HG03469 (cell line): Measurements from ENCODE around the gene TMED4.

Experiments
- ATAC-seq: cut with Tn5 transposase; IDR thresholded peaks from one replicate; pipeline ENCODE4 v1.9.1; 2021; ENCODE audit warnings: mild to moderate bottlenecking, moderate library complexity, moderate number of reproducible peaks; ENCODE audit not compliant: unreplicated experiment

Gene TMED4

GRCh38 chr7:44541028-44541869 is 40.8 kb downstream of the TMED4 start, which contains the start of gene NPC1L1:
NPC1L1 (minus strand) TSS chr7:44541330; CDS start chr7:44541259, 71 bp downstream.
- no peak for ATAC-seq

GRCh38 chr7:44540592-44541027 is 41.4 kb downstream of the TMED4 start:
- no peak for ATAC-seq

GRCh38 chr7:44539669-44540506 is 42.1 kb downstream of the TMED4 start:
- no peak for ATAC-seq

GRCh38 chr7:44538798-44539668 is 43.0 kb downstream of the TMED4 start:
- ATAC-seq = no peak

GRCh38 chr7:44538093-44538797 is 43.8 kb downstream of the TMED4 start:
- ATAC-seq = no peak

- ATAC-seq = no peak
These were observed 44.6 kb downstream of the TMED4 start for GRCh38 chr7:44537442-44537841.

GRCh38 chr7:44536090-44536489 is 45.9 kb downstream of the TMED4 start:
- no peak for ATAC-seq

- no peak for ATAC-seq
These were observed 46.5 kb downstream of the TMED4 start for GRCh38 chr7:44535348-44536064.

GRCh38 chr7:44534501-44534900 is 47.5 kb downstream of the TMED4 start:
- no peak for ATAC-seq

- no peak for ATAC-seq
These were observed 47.9 kb downstream of the TMED4 start for GRCh38 chr7:44534087-44534486.

- no peak for ATAC-seq
These were observed 48.6 kb downstream of the TMED4 start for GRCh38 chr7:44533301-44534055.

- ATAC-seq = no peak
These were observed 50.3 kb downstream of the TMED4 start for GRCh38 chr7:44531421-44532380.

- ATAC-seq = no peak
These were observed 51.0 kb downstream of the TMED4 start for GRCh38 chr7:44530990-44531389.
